Thyroid gland (tissue), 4 donors: ENCODE measurements around the gene COL8A2. TPM values are rescaled to one million over a fixed set of nuclear protein-coding genes. Genes with fewer than 3 reads are reported as not detected.

ENCODE experiments used
- DNase-seq, 2 donors: peaks; one replicate each; pipeline ENCODE4 v3.0.0-alpha.2; 2019
- H3K27ac ChIP-seq, 3 donors: fragments of 200-600 bp; sonication (generic); 1 replicate in 2 of 3; 2 replicates in 1 of 3; pipeline ENCODE4 v1.5.1; 2016 to 2019; ENCODE audit warnings: mild to moderate bottlenecking in 1 of 3, moderate library complexity in 1 of 3
- H3K27me3 ChIP-seq: fragments of 200-600 bp; sonication (generic); one replicate; pipeline ENCODE4 v1.5.1; 2019
- H3K36me3 ChIP-seq, 2 donors: fragments of 200-600 bp; sonication (generic); one replicate each; pipeline ENCODE4 v1.5.1; 2016 to 2019
- H3K4me1 ChIP-seq, 2 donors: fragments of 200-600 bp; sonication (generic); one replicate each; pipeline ENCODE4 v1.5.1; 2017 to 2019
- H3K4me3 ChIP-seq, 3 donors: fragments of 200-600 bp; sonication (generic); replicated peaks in 1 of 3; 1 replicate in 2 of 3; 2 replicates in 1 of 3; pipeline ENCODE4 v1.5.1; 2016; ENCODE audit warnings: mild to moderate bottlenecking in 1 of 3
- H3K9me3 ChIP-seq: fragments of 200-600 bp; sonication (generic); one replicate; pipeline ENCODE4 v1.5.1; 2017
- CTCF ChIP-seq, 6 experiments: fragments of 200-600 bp in 3 of 6; fragments of 450-650 bp in 3 of 6; sonication (generic) in 3 of 6; IDR thresholded peaks; one replicate each; pipeline ENCODE4 v1.5.1; 2016 to 2019; ENCODE audit warnings: antibody characterized with exemption in 6 of 6, mild to moderate bottlenecking in 2 of 6, inconsistent platforms in 1 of 6, moderate library complexity in 1 of 6
- POLR2A ChIP-seq, 2 donors: fragments of 450-650 bp; IDR thresholded peaks; one replicate each; pipeline ENCODE4 v1.6.1; 2017; ENCODE audit warnings: antibody characterized with exemption in 2 of 2, mild to moderate bottlenecking in 2 of 2, moderate library complexity in 1 of 2
- WGBS, 2 donors: methylation state at CpG; one replicate each; pipeline ENCODE4 v1.1.5; 2017; 5-methylcytosine and 5-hydroxymethylcytosine counted together
- intact Hi-C: fragments of 100-400 bp; cut with DNase I; formaldehyde crosslinking; loops from one replicate; pipeline ENCODE4 v1.15.1; 2023
- total RNA-seq, 4 donors: library from RNA; depleted of rRNA; stranded (reverse); fragments of >200 nt; gene quantifications; one replicate each; pipeline ENCODE4 v1.2.3, GENCODE V29; 2016

Gene COL8A2
- total RNA-seq, 4 donors from 2014 or later = 5.7 to 13.7 (median 10.1) TPM

GRCh38 chr1:36115931-36116330 is 9.1 kb downstream of the COL8A2 start:
- TF ChIP-seq POLR2A (IDR thresholded peaks at IDR 0.05) = no peak
- no peak for TF ChIP-seq CTCF (IDR thresholded peaks at IDR 0.05)
- Histone ChIP-seq H3K4me3 (no peak overlapping the region), H3K4me1 (peaks cover 0 to 1% of the 10 kb centered on the region in 2 donors), H3K27me3 (no peaks in the 10 kb centered on the region), H3K9me3 (no peaks in the 10 kb centered on the region), H3K36me3 (no peaks in the 10 kb centered on the region), H3K27ac (no peak overlapping the region)
- DNase-seq = no peak
- 79% methylated on average over 5 of the region's 5 CpGs for WGBS, 2 donors
- intact Hi-C loops = no loop called here

- 81 to 82% methylated on average over 7 to 17 of the region's 18 CpGs for WGBS, 2 donors
- Histone ChIP-seq H3K27ac (no peak overlapping the region), H3K27me3 (no peaks in the 10 kb centered on the region), H3K4me1 (peaks cover 0 to 6% of the 10 kb centered on the region in 2 donors), H3K36me3 (no peaks in the 10 kb centered on the region), H3K4me3 (no peak overlapping the region), H3K9me3 (no peaks in the 10 kb centered on the region)
- DNase-seq = no peak
- TF ChIP-seq POLR2A (IDR thresholded peaks at IDR 0.05) = no peak
- intact Hi-C loops = no loop called here
Observed at GRCh38 chr1:36115200-36115669, 9.8 kb downstream of the COL8A2 start.

- WGBS, 2 donors = 68 to 73% methylated on average over 5 of the region's 5 CpGs
- Histone ChIP-seq H3K27ac (no peak overlapping the region), H3K36me3 (no peaks in the 10 kb centered on the region), H3K4me3 (no peak overlapping the region), H3K27me3 (no peaks in the 10 kb centered on the region), H3K9me3 (no peaks in the 10 kb centered on the region), H3K4me1 (peaks cover 0 to 6% of the 10 kb centered on the region in 2 donors)
- intact Hi-C loops = no loop called here
- TF ChIP-seq CTCF (IDR thresholded peaks at IDR 0.05) (no peak), POLR2A (IDR thresholded peaks at IDR 0.05) (no peak)
- no peak for DNase-seq
Observed at GRCh38 chr1:36114371-36114770, 10.7 kb downstream of the COL8A2 start.

GRCh38 chr1:36112823-36113222 is 12.2 kb downstream of the COL8A2 start:
- intact Hi-C loops = no loop called here
- Histone ChIP-seq H3K36me3 (no peaks in the 10 kb centered on the region), H3K27me3 (no peaks in the 10 kb centered on the region), H3K4me1 (peaks cover 0 to 6% of the 10 kb centered on the region in 2 donors), H3K27ac (no peak overlapping the region), H3K9me3 (no peaks in the 10 kb centered on the region), H3K4me3 (no peak overlapping the region)
- TF ChIP-seq CTCF (IDR thresholded peaks at IDR 0.05) (no peak), POLR2A (IDR thresholded peaks at IDR 0.05) (no peak)
- 88 to 92% methylated on average over 9 of the region's 9 CpGs for WGBS, 2 donors
- DNase-seq = no peak

GRCh38 chr1:36111151-36111550 is 13.9 kb downstream of the COL8A2 start:
- Histone ChIP-seq H3K4me3 (no peak overlapping the region), H3K9me3 (no peaks in the 10 kb centered on the region), H3K4me1 (peaks cover 0 to 6% of the 10 kb centered on the region in 2 donors), H3K36me3 (no peaks in the 10 kb centered on the region), H3K27me3 (no peaks in the 10 kb centered on the region), H3K27ac (no peak overlapping the region)
- no peak for TF ChIP-seq CTCF (IDR thresholded peaks at IDR 0.05)
- no peak for TF ChIP-seq POLR2A (IDR thresholded peaks at IDR 0.05)
- no peak for DNase-seq
- intact Hi-C loops = no loop called here
- 60 to 63% methylated on average over 4 of the region's 4 CpGs for WGBS, 2 donors
